BE2C (cell line): ENCODE measurements around the gene NAA38.
"Not testable (repeated sequence)": the region's sequence is repeated elsewhere in the genome, so short reads cannot be mapped to it uniquely, and the experiment has no call there.

ENCODE experiments used
- DNase-seq: peaks from one replicate; pipeline ENCODE4 v3.0.0-alpha.2; 2020
- H3K27me3 ChIP-seq: fragments of 250-450 bp; sonication (Bioruptor Pico); 2 replicates; pipeline ENCODE4 v1.5.1; 2020; ENCODE audit warnings: mild to moderate bottlenecking
- H3K36me3 ChIP-seq: fragments of 250-450 bp; sonication (Bioruptor Pico); 2 replicates; pipeline ENCODE4 v1.5.1; 2020; ENCODE audit warnings: mild to moderate bottlenecking
- H3K4me1 ChIP-seq: fragments of 250-450 bp; sonication (Bioruptor Pico); 2 replicates; pipeline ENCODE4 v1.5.1; 2020
- H3K4me3 ChIP-seq: 2 replicates; pipeline ENCODE4 v1.5.1; 2011; ENCODE audit warnings: low read depth, low read length
- H3K9me3 ChIP-seq: fragments of 250-450 bp; sonication (Bioruptor Pico); 2 replicates; pipeline ENCODE4 v1.5.1; 2020
- TF ChIP-seq, protein P1 (sequence below): IDR thresholded peaks from 2 replicates; pipeline ENCODE4 v1.5.1; 2012; ENCODE audit warnings: mild to moderate bottlenecking, low read depth, low read length

NAA38 gene

GRCh38 chr17:7875804-7876370, 18.5 kb upstream of the NAA38 start:
- Histone ChIP-seq H3K4me1 (no peaks in the 10 kb centered on the region), H3K36me3 (peaks cover 5% of the 10 kb centered on the region; the same call in 1 of the 2 replicates), H3K4me3 (no peak overlapping the region), H3K9me3 (no peaks in the 10 kb centered on the region), H3K27me3 (no peaks in the 10 kb centered on the region)
- TF ChIP-seq, protein P1, sequence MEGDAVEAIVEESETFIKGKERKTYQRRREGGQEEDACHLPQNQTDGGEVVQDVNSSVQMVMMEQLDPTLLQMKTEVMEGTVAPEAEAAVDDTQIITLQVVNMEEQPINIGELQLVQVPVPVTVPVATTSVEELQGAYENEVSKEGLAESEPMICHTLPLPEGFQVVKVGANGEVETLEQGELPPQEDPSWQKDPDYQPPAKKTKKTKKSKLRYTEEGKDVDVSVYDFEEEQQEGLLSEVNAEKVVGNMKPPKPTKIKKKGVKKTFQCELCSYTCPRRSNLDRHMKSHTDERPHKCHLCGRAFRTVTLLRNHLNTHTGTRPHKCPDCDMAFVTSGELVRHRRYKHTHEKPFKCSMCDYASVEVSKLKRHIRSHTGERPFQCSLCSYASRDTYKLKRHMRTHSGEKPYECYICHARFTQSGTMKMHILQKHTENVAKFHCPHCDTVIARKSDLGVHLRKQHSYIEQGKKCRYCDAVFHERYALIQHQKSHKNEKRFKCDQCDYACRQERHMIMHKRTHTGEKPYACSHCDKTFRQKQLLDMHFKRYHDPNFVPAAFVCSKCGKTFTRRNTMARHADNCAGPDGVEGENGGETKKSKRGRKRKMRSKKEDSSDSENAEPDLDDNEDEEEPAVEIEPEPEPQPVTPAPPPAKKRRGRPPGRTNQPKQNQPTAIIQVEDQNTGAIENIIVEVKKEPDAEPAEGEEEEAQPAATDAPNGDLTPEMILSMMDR, result no peak
- no peak for DNase-seq

DNA sequence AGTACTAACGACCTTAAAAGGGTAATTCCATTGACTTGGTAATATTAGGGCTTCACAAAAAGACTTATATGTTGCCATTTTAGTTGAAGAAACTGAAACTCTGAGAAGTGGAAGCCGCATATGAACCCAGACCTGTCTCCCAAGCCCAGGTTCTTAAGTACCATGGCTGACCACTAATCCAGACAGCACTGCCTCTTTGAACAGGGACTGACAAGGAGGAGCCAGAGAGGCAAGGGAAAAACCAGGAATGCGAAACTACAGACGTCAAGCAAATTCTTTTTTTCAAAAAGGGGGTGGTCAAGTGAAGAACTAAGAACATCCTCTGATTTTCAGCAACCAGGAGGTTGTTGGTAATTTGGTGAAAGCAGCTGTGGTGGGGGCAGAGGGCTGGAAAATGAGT, 15.7 kb upstream of the NAA38 start:
- no peak overlapping the region for H3K4me3 ChIP-seq
- no peaks in the 10 kb centered on the region for H3K9me3 ChIP-seq
- no peaks in the 10 kb centered on the region for H3K4me1 ChIP-seq
- no peaks in the 10 kb centered on the region for H3K27me3 ChIP-seq
- no peak for DNase-seq
- H3K36me3 ChIP-seq, result no peaks in the 10 kb centered on the region
- TF ChIP-seq, protein P1, result no peak

DNA sequence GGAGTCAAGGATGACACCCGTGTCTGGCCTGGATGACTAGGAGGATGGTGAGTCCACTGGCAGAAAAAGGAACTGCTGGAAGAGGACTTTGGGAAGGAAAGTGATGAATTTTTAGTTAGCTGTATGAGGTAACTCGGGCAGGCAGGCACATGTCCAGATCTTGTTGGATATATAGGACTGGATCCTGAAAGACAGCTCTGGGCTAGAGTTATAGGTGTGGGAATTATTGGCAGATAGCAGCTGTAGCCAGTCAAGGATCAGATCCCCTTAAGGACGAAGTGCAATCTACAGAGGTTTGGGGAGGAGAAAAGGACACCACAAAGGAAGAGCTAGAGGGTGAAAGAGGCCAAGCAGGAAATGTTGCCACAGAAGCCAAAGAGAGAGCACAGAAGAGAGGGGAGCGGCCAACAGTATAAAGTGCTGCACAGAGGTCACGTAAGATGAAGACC, 10.5 kb upstream of the NAA38 start:
- no peak for DNase-seq
- Histone ChIP-seq H3K36me3 (no peaks in the 10 kb centered on the region), H3K27me3 (no peaks in the 10 kb centered on the region), H3K4me1 (no peaks in the 10 kb centered on the region), H3K4me3 (no peak overlapping the region), H3K9me3 (no peaks in the 10 kb centered on the region)
- TF ChIP-seq, protein P1, result no peak

- no peak for DNase-seq
- Histone ChIP-seq H3K4me3 (no peak overlapping the region), H3K4me1 (no peaks in the 10 kb centered on the region), H3K27me3 (no peaks in the 10 kb centered on the region), H3K9me3 (no peaks in the 10 kb centered on the region), H3K36me3 (no peaks in the 10 kb centered on the region)
- TF ChIP-seq, protein P1, result no peak
These were observed 7.8 kb upstream of the NAA38 start for GRCh38 chr17:7864995-7865650.

GRCh38 chr17:7864384-7864783, 7.0 kb upstream of the NAA38 start:
- not testable (repeated sequence) for H3K4me1 ChIP-seq, H3K9me3 ChIP-seq, DNase-seq, H3K4me3 ChIP-seq, H3K27me3 ChIP-seq, H3K36me3 ChIP-seq

- no peak for DNase-seq
- no peak overlapping the region for H3K4me3 ChIP-seq
- H3K36me3 ChIP-seq, result peaks cover 4% of the 10 kb centered on the region; the same call in 1 of the 2 replicates
- H3K4me1 ChIP-seq, result no peaks in the 10 kb centered on the region
- TF ChIP-seq, protein P1, result peak; percentile 56
- no peaks in the 10 kb centered on the region for H3K27me3 ChIP-seq
- H3K9me3 ChIP-seq, result no peaks in the 10 kb centered on the region
These were observed 5.5 kb upstream of the NAA38 start for GRCh38 chr17:7862692-7863437.
